PC-9 (cell line): ENCODE measurements around the gene FAM120C.

Experiments used
- CTCF ChIP-seq: fragments of 200-600 bp; sonication (generic); conservative IDR thresholded peaks from 2 replicates; pipeline ENCODE4 v1.6.1; 2017; ENCODE audit warnings: mixed run types, antibody characterized with exemption, mild to moderate bottlenecking, moderate library complexity
- EZH2 ChIP-seq: fragments of 200-600 bp; sonication (generic); IDR thresholded peaks from 2 replicates; pipeline ENCODE4 v1.8.0; 2017; ENCODE audit warnings: antibody characterized with exemption, low read depth

- TF ChIP-seq CTCF (no peak), EZH2 (no peak)
Observed at GRCh38 chrX:54166915-54167314, 16.1 kb downstream of the FAM120C start.
